Liver (tissue), 9 donors: ENCODE data around the gene GOLGA2. TPM values are rescaled to one million over a fixed set of nuclear protein-coding genes. Genes with fewer than 3 reads are reported as not detected.

Source experiments
- DNase-seq: peaks from one replicate; pipeline ENCODE4 v3.0.0-alpha.2; 2017; ENCODE audit warnings: low spot score
- H3K27ac ChIP-seq, 2 donors: one replicate each; pipeline ENCODE4 v1.7.0; 2013; ENCODE audit warnings: inconsistent platforms in 2 of 2, low read length in 2 of 2, control low read depth in 1 of 2, low read depth in 1 of 2, mild to moderate bottlenecking in 1 of 2
- H3K27me3 ChIP-seq, 4 donors: one replicate each; pipeline versions ENCODE4 v1.6.1 to v1.7.0; 2013; ENCODE audit warnings: low read length in 3 of 4, inconsistent platforms in 1 of 4, mild to moderate bottlenecking in 1 of 4, moderate library complexity in 1 of 4; ENCODE audit not compliant: control insufficient read depth in 4 of 4, insufficient read depth in 4 of 4
- H3K36me3 ChIP-seq, 4 donors: one replicate each; pipeline versions ENCODE4 v1.6.1 to v1.7.0; 2013; ENCODE audit warnings: low read length in 3 of 4, mild to moderate bottlenecking in 3 of 4, low read depth in 1 of 4, moderate library complexity in 1 of 4; ENCODE audit not compliant: control insufficient read depth in 4 of 4, insufficient read depth in 3 of 4
- H3K4me1 ChIP-seq, 4 donors: one replicate each; pipeline versions ENCODE4 v1.6.1 to v1.7.0; 2013; ENCODE audit warnings: low read length in 3 of 4, mild to moderate bottlenecking in 3 of 4, moderate library complexity in 1 of 4; ENCODE audit not compliant: control insufficient read depth in 4 of 4, insufficient read depth in 4 of 4
- H3K4me3 ChIP-seq, 3 donors: one replicate each; pipeline versions ENCODE4 v1.6.1 to v1.7.0; 2013; ENCODE audit warnings: low read length in 3 of 3, control low read depth in 1 of 3, low read depth in 1 of 3, mild to moderate bottlenecking in 1 of 3
- H3K9ac ChIP-seq, 2 donors: one replicate each; pipeline ENCODE4 v1.7.0; 2013; ENCODE audit warnings: low read length in 2 of 2, mild to moderate bottlenecking in 2 of 2, moderate library complexity in 2 of 2, control low read depth in 1 of 2, low read depth in 1 of 2
- H3K9me3 ChIP-seq, 4 donors: one replicate each; pipeline versions ENCODE4 v1.6.1 to v1.7.0; 2013; ENCODE audit warnings: low read length in 3 of 4; ENCODE audit not compliant: control insufficient read depth in 4 of 4
- EGR1 ChIP-seq, 2 donors: IDR thresholded peaks; 2 replicates each; pipeline ENCODE4 v1.6.1; 2016 to 2018; ENCODE audit warnings: antibody characterized with exemption in 2 of 2, low read depth in 2 of 2
- FOXA1 ChIP-seq: IDR thresholded peaks from 2 replicates; pipeline ENCODE4 v1.6.1; 2016; ENCODE audit warnings: antibody characterized with exemption
- GABPA ChIP-seq, 2 donors: IDR thresholded peaks in 1 of 2; conservative IDR thresholded peaks in 1 of 2; 2 replicates each; pipeline ENCODE4 v1.6.1; 2016; ENCODE audit warnings: antibody characterized with exemption in 2 of 2, mild to moderate bottlenecking in 1 of 2, moderate library complexity in 1 of 2
- HNF4A ChIP-seq, 2 donors: conservative IDR thresholded peaks; 2 replicates each; pipeline ENCODE4 v1.6.1; 2016; ENCODE audit warnings: antibody characterized with exemption in 2 of 2, mild to moderate bottlenecking in 2 of 2
- HNF4G ChIP-seq: IDR thresholded peaks from 2 replicates; pipeline ENCODE4 v1.6.1; 2016; ENCODE audit warnings: antibody characterized with exemption
- NR2F2 ChIP-seq: IDR thresholded peaks from 2 replicates; pipeline ENCODE4 v1.6.1; 2016; ENCODE audit warnings: antibody characterized with exemption
- RAD21 ChIP-seq, 2 donors: IDR thresholded peaks; 2 replicates each; pipeline ENCODE4 v1.6.1; 2016; ENCODE audit warnings: antibody characterized with exemption in 2 of 2, mild to moderate bottlenecking in 2 of 2
- SP1 ChIP-seq: IDR thresholded peaks from 2 replicates; pipeline ENCODE4 v1.6.1; 2018; ENCODE audit warnings: antibody characterized with exemption, mild to moderate bottlenecking
- TAF1 ChIP-seq: conservative IDR thresholded peaks from 2 replicates; pipeline ENCODE4 v1.6.1; 2016; ENCODE audit warnings: antibody characterized with exemption, mild to moderate bottlenecking
- WGBS: extraction: QIAGEN DNeasy Blood & Tissue Kit; methylation state at CpG from one replicate; pipeline ENCODE4 v1.1.7; 2013; 5-methylcytosine and 5-hydroxymethylcytosine counted together
- polyA plus RNA-seq, 2 donors: library from polyadenylated mRNA; stranded (reverse) in 1 of 2; unstranded in 1 of 2; fragments of 200-250 nt in 1 of 2; fragments of >200 nt in 1 of 2; fragmentation: Nextera tagmentation in 1 of 2; extraction: Ambion mirVana in 1 of 2; gene quantifications; one replicate each; pipeline versions ENCODE4 v1.2.1 to v1.2.3, GENCODE V29; 2013 to 2015
- total RNA-seq, 2 donors: library from RNA; depleted of rRNA; stranded (reverse); fragments of >200 nt; gene quantifications; one replicate each; pipeline ENCODE4 v1.2.3, GENCODE V29; 2014
- TF ChIP-seq, protein P1 (sequence below): fragments of 150-350 bp; IDR thresholded peaks from 2 replicates; pipeline ENCODE4 v1.5.1; 2017; ENCODE audit warnings: improper control_type of control experiment, low read depth, low read length; ENCODE audit not compliant: missing input control
- TF ChIP-seq, protein P2 (sequence below): IDR thresholded peaks from 2 replicates; pipeline ENCODE4 v1.6.1; 2016; ENCODE audit warnings: antibody characterized with exemption, mild to moderate bottlenecking
- donor health status: healthy.
- donor health status: healthy.
- donor health status: healthy.
- donor health status: healthy.
- donor health status: healthy.

Gene GOLGA2
- total and polyA plus RNA-seq, 4 donors = 14.4 to 45.7 (median 27.9) TPM

DNA sequence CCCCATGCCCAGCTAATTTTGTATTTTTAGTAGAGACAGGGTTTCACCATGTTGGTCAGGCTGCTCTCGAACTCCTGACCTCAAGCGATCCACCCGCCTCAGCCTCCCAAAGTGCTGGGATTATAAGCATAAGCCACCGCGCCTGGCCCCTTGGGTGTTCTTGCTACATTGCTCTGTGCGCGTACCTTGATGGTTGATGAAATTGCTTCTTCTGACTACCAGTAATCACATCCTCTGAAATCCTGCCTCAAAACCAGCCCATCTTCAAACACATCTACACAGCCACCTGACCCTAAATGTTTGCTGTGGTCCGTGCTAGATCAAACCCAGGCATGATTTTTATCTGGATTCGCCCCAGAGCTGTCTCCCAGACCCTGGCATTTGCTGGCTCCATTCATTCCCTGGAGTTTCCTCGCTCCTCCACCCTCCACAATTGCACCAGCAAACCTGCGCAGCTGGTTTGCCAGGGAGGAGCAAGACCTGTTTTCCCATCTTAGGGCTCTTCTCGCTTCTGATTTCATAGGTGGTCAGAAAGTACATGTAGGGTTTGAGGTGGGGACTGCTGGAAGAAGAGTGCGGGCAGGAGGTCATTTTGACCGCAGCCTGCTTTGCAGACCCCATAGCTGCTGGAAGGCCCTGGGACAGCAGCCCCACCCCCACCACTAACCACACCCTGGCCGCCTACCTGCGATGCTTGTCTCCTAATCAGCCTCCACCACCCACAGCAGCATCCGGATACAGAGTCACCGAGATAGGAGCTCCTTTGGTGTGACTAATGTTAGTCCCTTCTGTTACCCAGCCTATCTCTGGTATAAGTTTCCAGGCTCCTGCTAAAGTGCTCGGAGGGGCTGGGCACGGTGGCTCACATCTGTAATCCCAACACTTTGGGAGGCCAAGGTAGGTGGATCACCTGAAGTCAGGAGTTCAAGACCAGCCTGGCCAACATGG lies 23.0 kb upstream of the GOLGA2 start (continued):
- TF ChIP-seq, protein P1, sequence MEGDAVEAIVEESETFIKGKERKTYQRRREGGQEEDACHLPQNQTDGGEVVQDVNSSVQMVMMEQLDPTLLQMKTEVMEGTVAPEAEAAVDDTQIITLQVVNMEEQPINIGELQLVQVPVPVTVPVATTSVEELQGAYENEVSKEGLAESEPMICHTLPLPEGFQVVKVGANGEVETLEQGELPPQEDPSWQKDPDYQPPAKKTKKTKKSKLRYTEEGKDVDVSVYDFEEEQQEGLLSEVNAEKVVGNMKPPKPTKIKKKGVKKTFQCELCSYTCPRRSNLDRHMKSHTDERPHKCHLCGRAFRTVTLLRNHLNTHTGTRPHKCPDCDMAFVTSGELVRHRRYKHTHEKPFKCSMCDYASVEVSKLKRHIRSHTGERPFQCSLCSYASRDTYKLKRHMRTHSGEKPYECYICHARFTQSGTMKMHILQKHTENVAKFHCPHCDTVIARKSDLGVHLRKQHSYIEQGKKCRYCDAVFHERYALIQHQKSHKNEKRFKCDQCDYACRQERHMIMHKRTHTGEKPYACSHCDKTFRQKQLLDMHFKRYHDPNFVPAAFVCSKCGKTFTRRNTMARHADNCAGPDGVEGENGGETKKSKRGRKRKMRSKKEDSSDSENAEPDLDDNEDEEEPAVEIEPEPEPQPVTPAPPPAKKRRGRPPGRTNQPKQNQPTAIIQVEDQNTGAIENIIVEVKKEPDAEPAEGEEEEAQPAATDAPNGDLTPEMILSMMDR = no peak

DNA sequence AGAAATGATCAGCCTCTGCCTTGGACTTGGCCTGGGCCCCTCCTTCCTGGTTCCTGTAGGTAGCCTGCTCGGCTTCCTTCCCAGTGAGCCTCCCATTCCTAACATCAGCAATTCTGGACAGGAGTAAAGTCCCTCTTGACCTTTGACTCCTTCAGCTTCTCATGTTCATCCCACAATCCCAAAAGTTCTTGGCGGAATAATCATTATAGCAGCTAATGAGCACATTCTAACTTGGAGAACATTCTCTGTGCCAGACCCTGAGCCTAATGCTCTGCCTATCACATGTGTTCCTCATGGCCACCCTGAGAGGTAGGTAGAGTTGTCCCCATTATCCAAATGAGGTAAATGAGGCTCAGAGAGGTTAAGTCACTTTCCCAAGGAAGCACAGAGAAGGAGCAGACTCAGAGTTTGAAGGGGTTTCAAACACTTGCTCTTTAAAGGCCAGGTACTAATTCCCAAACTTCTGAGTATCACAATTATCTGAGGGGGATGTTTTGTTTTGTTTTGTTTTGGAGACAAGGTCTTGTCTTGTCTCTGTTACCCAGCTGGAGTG lies 21.5 kb upstream of the GOLGA2 start:
- Histone ChIP-seq H3K4me1 (peaks cover 2 to 16% (median 13%) of the 10 kb centered on the region in 4 donors), H3K27ac (peak overlapping the region; percentile 68 to 93), H3K27me3 (no peaks in the 10 kb centered on the region), H3K36me3 (no peaks in the 10 kb centered on the region), H3K4me3 (no peak overlapping the region), H3K9ac (no peak overlapping the region), H3K9me3 (no peaks in the 10 kb centered on the region)
- no peak for DNase-seq
- TF ChIP-seq FOXA1 = no peak
- TF ChIP-seq RAD21 (IDR thresholded peaks at IDR 0.05) = no peak
- TF ChIP-seq, protein P2, sequence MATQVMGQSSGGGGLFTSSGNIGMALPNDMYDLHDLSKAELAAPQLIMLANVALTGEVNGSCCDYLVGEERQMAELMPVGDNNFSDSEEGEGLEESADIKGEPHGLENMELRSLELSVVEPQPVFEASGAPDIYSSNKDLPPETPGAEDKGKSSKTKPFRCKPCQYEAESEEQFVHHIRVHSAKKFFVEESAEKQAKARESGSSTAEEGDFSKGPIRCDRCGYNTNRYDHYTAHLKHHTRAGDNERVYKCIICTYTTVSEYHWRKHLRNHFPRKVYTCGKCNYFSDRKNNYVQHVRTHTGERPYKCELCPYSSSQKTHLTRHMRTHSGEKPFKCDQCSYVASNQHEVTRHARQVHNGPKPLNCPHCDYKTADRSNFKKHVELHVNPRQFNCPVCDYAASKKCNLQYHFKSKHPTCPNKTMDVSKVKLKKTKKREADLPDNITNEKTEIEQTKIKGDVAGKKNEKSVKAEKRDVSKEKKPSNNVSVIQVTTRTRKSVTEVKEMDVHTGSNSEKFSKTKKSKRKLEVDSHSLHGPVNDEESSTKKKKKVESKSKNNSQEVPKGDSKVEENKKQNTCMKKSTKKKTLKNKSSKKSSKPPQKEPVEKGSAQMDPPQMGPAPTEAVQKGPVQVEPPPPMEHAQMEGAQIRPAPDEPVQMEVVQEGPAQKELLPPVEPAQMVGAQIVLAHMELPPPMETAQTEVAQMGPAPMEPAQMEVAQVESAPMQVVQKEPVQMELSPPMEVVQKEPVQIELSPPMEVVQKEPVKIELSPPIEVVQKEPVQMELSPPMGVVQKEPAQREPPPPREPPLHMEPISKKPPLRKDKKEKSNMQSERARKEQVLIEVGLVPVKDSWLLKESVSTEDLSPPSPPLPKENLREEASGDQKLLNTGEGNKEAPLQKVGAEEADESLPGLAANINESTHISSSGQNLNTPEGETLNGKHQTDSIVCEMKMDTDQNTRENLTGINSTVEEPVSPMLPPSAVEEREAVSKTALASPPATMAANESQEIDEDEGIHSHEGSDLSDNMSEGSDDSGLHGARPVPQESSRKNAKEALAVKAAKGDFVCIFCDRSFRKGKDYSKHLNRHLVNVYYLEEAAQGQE = no peak
- TF ChIP-seq, protein P1 = no peak
- peak; percentile 35 for TF ChIP-seq NR2F2
- peak in 1 of 2 donors; percentile 16 for TF ChIP-seq EGR1 (IDR thresholded peaks at IDR 0.05; ENCODE audit: low read depth in 2 of 2)
- no peak for TF ChIP-seq SP1
- TF ChIP-seq TAF1 = no peak
- TF ChIP-seq HNF4G = peak; percentile 26
- TF ChIP-seq HNF4A (conservative IDR thresholded peaks at IDR 0.05) = peak; percentile 60 to 64
- TF ChIP-seq GABPA (IDR thresholded peaks at IDR 0.05 in 1 of 2, conservative IDR thresholded peaks at IDR 0.05 in 1 of 2) = peak in 1 of 2 donors; percentile 32
- WGBS = 76% methylated on average over 2 of the region's 2 CpGs
